Hepatocyte (in vitro differentiated cells): ENCODE results near the gene PPP2R2C. TPM values are rescaled to one million over a fixed set of nuclear protein-coding genes. Genes with fewer than 3 reads are reported as not detected.

Experiments
- DNase-seq: peaks from one replicate; pipeline ENCODE4 v3.0.0-alpha.2; 2016; ENCODE audit warnings: low spot score
- H2AFZ ChIP-seq: fragments of 200-600 bp; sonication (generic); 2 replicates; pipeline ENCODE4 v1.6.0; 2016; ENCODE audit warnings: antibody characterized with exemption, mild to moderate bottlenecking
- H3K27ac ChIP-seq: fragments of 200-600 bp; sonication (generic); 2 replicates; pipeline ENCODE4 v1.5.1; 2016; ENCODE audit warnings: mild to moderate bottlenecking
- H3K27me3 ChIP-seq: fragments of 200-600 bp; sonication (generic); 2 replicates; pipeline ENCODE4 v1.6.1; 2016
- H3K36me3 ChIP-seq: fragments of 200-600 bp; sonication (generic); replicated peaks from 2 replicates; pipeline ENCODE4 v1.5.1; 2016; ENCODE audit warnings: low read depth; ENCODE audit not compliant: insufficient read depth
- H3K4me1 ChIP-seq: fragments of 200-600 bp; sonication (generic); 2 replicates; pipeline ENCODE4 v1.5.1; 2016; ENCODE audit warnings: mild to moderate bottlenecking, moderate library complexity; ENCODE audit not compliant: insufficient read depth
- H3K4me2 ChIP-seq: fragments of 200-600 bp; sonication (generic); 2 replicates; pipeline ENCODE4 v1.6.0; 2016
- H3K4me3 ChIP-seq: fragments of 200-600 bp; sonication (generic); 2 replicates; pipeline ENCODE4 v1.5.1; 2016; ENCODE audit warnings: mild to moderate bottlenecking
- H3K79me2 ChIP-seq: fragments of 200-600 bp; sonication (generic); 2 replicates; pipeline ENCODE4 v1.6.0; 2017; ENCODE audit warnings: mild to moderate bottlenecking
- H3K9me2 ChIP-seq: fragments of 200-600 bp; sonication (generic); replicated peaks from 2 replicates; pipeline ENCODE4 v1.6.0; 2017; ENCODE audit warnings: mild to moderate bottlenecking; ENCODE audit not compliant: insufficient read depth
- H3K9me3 ChIP-seq: fragments of 200-600 bp; sonication (generic); 2 replicates; pipeline ENCODE4 v1.5.1; 2016; ENCODE audit warnings: low read depth, mild to moderate bottlenecking
- H4K20me1 ChIP-seq: fragments of 200-600 bp; sonication (generic); 2 replicates; pipeline ENCODE4 v1.6.0; 2016; ENCODE audit warnings: mild to moderate bottlenecking; ENCODE audit not compliant: insufficient read depth, poor library complexity, severe bottlenecking
- EZH2 ChIP-seq: fragments of 200-600 bp; sonication (generic); IDR thresholded peaks from 2 replicates; pipeline ENCODE4 v1.6.1; 2016; ENCODE audit warnings: antibody characterized with exemption, mild to moderate bottlenecking, borderline replicate concordance
- EZH2phosphoT487 ChIP-seq: fragments of 200-600 bp; sonication (generic); IDR thresholded peaks from one replicate; pipeline ENCODE4 v1.6.1; 2018; ENCODE audit warnings: antibody characterized with exemption, mild to moderate bottlenecking, low read depth, moderate library complexity; ENCODE audit not compliant: unreplicated experiment, severe bottlenecking
- WGBS: methylation state at CpG from one replicate; pipeline ENCODE4 v1.1.6; 2016; ENCODE audit warnings: low lambda C conversion rate; ENCODE audit errors: missing lambda C conversion rate; 5-methylcytosine and 5-hydroxymethylcytosine counted together
- polyA plus RNA-seq: library from polyadenylated mRNA; unstranded; fragments of >200 nt; fragmentation: Nextera tagmentation; extraction: Ambion mirVana; gene quantifications from 2 replicates; pipeline ENCODE4 v1.2.1, GENCODE V29; 2016
- total RNA-seq: library from RNA; depleted of rRNA; stranded (reverse); fragments of >200 nt; gene quantifications from 2 replicates; pipeline ENCODE4 v1.2.3, GENCODE V29; 2014
- TF ChIP-seq, protein P1 (sequence below): fragments of 200-600 bp; sonication (generic); IDR thresholded peaks from 2 replicates; pipeline ENCODE4 v1.5.1; 2016; ENCODE audit warnings: antibody characterized with exemption, mild to moderate bottlenecking; ENCODE audit not compliant: poor library complexity

PPP2R2C gene
- total and polyA plus RNA-seq, 2 experiments from 2014 or later, result 0.35 to 0.67 TPM

DNA sequence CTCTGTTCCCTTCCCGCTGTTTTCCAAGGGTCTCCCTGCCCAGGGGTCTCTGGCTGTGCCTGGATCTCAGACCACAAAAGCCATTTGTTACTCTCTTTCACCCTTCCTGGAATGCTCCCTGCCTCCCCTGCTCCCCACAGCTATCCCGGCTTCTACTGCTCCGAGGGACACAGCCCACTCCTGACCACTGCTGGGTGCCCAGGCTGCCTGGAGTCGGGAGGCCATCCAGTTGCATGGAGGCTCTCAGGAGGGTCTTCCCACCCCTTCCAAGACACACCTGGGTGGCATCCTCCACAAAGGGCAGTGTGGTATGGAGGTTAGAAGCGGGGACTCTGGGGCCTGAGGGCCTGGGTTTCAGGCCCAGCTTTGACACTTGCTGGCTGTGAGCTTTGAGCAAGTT is 101.1 kb downstream of the PPP2R2C start:
- Histone ChIP-seq H3K36me3 (no peaks in the 10 kb centered on the region), H3K4me3 (no peak overlapping the region), H3K4me2 (no peak overlapping the region), H3K27me3 (peaks cover 24% of the 10 kb centered on the region), H4K20me1 (no peaks in the 10 kb centered on the region), H3K4me1 (no peaks in the 10 kb centered on the region), H3K27ac (no peak overlapping the region), H3K9me3 (no peaks in the 10 kb centered on the region), H2AFZ (no peak overlapping the region), H3K79me2 (no peaks in the 10 kb centered on the region), H3K9me2 (no peaks in the 10 kb centered on the region)
- WGBS, result 80% methylated on average over 5 of the region's 5 CpGs
- no peak for DNase-seq
- no peak for TF ChIP-seq EZH2
- no peak for TF ChIP-seq EZH2phosphoT487
- TF ChIP-seq, protein P1, sequence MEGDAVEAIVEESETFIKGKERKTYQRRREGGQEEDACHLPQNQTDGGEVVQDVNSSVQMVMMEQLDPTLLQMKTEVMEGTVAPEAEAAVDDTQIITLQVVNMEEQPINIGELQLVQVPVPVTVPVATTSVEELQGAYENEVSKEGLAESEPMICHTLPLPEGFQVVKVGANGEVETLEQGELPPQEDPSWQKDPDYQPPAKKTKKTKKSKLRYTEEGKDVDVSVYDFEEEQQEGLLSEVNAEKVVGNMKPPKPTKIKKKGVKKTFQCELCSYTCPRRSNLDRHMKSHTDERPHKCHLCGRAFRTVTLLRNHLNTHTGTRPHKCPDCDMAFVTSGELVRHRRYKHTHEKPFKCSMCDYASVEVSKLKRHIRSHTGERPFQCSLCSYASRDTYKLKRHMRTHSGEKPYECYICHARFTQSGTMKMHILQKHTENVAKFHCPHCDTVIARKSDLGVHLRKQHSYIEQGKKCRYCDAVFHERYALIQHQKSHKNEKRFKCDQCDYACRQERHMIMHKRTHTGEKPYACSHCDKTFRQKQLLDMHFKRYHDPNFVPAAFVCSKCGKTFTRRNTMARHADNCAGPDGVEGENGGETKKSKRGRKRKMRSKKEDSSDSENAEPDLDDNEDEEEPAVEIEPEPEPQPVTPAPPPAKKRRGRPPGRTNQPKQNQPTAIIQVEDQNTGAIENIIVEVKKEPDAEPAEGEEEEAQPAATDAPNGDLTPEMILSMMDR, result no peak

DNA sequence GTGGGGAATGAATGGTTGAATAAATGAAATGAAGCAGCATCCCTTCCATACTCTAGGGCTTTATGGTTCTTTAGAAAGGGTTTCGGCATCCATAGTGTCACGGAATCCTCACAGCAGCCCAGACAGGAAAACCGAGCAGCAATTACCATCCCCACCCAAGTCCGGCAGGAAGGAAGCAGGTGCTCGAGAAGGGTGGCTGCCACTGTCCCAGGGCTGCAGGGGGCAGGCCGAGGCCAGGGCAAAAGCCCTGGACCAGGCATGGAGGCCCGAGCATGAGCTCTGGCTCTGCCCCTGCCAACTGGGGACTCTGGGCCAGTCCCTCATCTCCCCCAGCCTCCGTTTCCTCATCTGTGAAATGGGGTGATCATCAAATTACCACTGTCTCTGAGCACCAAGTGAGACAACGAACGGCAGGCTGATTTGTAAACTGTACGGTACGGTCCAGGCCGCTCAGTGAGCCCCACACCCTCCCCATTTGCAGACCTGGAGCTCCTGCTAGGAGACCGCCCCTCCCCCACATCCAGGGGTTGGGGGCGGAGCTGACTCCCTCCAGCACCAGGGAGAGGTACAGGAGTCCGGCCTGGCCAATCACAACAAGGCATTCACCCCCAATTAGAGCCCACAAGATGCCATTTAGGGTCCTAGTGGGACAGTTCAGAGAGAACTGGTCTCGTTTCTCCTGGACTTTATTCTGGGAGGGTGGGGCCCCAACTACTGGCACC is 102.3 kb downstream of the PPP2R2C start:
- H4K20me1 ChIP-seq, result no peaks in the 10 kb centered on the region
- H3K27me3 ChIP-seq, result peaks cover 24% of the 10 kb centered on the region
- no peaks in the 10 kb centered on the region for H3K9me2 ChIP-seq
- H3K4me3 ChIP-seq, result no peak overlapping the region
- no peaks in the 10 kb centered on the region for H3K9me3 ChIP-seq
- 70% methylated on average over 17 of the region's 17 CpGs for WGBS
- H3K27ac ChIP-seq, result no peak overlapping the region
- H3K36me3 ChIP-seq, result no peaks in the 10 kb centered on the region
- H3K4me1 ChIP-seq, result no peaks in the 10 kb centered on the region
- no peak overlapping the region for H2AFZ ChIP-seq
- DNase-seq, result no peak
- no peaks in the 10 kb centered on the region for H3K79me2 ChIP-seq
- no peak for TF ChIP-seq EZH2
- TF ChIP-seq, protein P1, result no peak
- TF ChIP-seq EZH2phosphoT487, result no peak
- H3K4me2 ChIP-seq, result no peak overlapping the region

DNA sequence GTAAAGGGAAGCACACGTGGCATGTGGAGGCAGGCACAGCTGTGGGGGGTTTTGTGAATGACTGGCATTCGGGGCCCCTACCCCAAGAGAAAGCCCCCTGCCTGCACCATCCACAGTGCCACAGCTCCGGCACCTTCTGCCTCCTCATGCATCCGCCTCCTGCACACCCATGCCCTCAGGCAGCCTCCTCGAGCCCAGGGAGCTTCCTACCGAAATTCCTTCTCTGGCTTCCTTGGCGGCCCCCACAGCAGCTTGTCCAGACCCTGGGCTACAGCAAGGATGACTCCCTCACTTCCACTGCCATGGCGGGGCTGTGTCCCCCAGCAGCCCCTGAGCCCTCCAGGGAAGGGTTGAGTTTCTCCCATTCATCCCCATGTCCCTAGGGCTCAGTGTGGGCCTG is 102.9 kb downstream of the PPP2R2C start:
- Histone ChIP-seq H3K9me2 (no peaks in the 10 kb centered on the region), H3K27ac (no peak overlapping the region), H3K79me2 (no peaks in the 10 kb centered on the region), H3K4me1 (no peaks in the 10 kb centered on the region), H2AFZ (no peak overlapping the region), H3K4me3 (no peak overlapping the region), H3K27me3 (peaks cover 24% of the 10 kb centered on the region), H4K20me1 (no peaks in the 10 kb centered on the region), H3K4me2 (no peak overlapping the region), H3K9me3 (no peaks in the 10 kb centered on the region), H3K36me3 (no peaks in the 10 kb centered on the region)
- 77% methylated on average over 8 of the region's 8 CpGs for WGBS
- DNase-seq, result no peak
- TF ChIP-seq, protein P1, result no peak
- no peak for TF ChIP-seq EZH2phosphoT487
- no peak for TF ChIP-seq EZH2
